Fibroblast of skin of left biceps (primary cell): ENCODE results near the gene CHST15.

Source experiments
- DNase-seq, 2 experiments: peaks; one replicate each; pipeline ENCODE4 v3.0.0-alpha.2; 2013; ENCODE audit warnings: low read depth in 2 of 2

CHST15 gene

DNA sequence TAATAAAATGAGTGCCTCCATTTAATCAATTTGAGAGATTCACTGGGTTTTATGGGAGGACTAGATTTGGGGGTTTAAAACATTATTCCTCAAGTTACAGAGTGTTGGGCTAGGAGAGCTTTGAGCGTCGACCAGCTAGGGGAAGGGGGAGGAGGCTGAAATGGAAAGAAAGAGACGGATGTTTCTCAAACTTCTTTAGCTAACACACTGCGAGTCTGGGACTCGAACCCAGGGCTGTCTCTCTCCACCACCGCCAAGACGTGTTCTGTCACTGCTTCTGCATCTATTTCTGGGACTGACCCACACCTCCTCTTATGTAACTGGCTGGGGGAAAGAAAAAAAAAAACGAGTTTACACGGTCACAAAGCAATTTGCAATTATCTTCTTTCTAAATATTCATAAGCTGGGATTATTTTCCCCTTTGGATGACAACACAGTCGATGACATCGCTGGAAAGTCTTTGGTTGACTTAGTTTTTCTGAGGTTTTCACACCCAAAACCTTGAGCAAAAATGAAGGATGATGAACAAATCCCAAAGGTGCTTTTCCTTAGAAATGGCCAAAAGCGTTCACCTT, 27.2 kb downstream of the CHST15 start:
- DNase-seq: no peak

DNA sequence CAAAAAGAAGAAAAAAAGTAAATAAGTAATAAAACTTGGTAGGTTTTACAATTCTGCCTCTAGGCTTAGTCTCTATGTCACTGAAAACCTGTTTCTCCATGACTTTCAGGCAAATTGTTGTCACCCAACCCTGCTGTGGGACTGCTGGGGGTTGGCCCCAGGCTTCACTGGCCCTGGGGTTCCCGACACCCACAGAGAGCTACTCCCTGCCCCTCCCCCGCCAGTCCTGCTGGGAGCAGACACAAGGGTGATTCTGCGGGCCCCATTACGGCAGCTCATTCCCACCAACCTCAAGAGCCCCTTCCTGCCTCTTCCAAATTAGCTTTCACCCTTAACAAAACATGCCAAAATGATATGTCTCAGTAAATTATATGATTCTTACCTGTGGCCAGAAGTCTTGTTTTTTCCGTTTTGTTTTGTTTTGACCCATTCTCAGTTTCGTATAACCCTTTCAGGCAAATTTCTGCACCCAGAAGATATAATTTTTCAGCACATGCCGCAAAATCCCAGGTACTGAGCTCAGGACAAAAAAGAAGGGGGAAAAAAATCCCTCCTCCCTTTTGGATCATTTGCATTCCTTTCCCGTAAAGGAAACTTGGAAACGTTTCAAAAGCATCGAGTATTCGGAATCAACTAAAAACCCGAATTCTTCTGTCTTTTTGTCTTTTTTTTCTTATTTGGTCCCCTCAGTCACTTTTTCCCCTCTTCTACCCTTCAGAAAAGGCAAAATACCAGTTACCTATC, 27.8 kb downstream of the CHST15 start:
- no peak for DNase-seq

GRCh38 chr10:124064676-124065075, 28.7 kb downstream of the CHST15 start:
- no peak for DNase-seq

DNA sequence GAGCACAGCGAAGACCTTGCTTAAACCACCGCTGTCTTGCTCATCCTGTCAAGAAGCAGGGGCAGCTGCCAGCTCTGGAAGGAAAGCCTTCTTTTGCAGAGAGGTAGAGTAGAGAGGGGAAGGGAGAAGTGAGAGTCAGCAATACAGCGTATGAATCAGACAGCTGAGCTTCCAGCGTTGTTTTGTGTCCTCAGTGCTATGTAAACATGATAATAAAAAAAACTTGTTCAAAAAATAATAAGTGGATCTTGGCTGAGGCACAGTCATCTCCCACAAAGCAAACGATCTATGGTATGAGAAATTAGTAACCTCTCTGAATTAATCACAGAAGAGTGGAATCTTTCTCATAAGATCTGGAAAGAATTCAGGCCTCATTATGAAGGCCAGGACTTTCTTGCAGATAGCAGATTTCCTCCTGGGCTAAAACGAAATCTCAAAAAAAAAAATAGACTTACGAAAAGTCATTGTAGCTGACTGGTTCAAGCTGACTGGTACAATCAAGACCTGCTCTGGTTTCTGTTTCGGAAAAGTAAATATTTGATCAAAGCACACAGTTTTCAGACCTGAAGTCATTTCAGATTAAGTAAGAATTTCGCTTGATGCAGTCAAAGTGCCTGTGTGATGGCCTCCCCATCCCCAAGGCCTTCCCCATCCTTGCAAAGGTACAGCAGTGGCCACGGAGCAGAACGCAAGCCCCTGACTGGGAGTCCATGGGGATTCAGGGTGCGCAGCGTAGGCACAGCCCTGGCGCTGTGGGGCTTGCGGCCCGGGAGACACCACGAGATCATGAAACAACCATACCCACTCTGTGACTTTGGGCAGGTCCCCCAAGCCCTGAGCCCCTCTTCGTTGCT, 29.4 kb downstream of the CHST15 start:
- DNase-seq: peak; percentile 40 to 43

DNA sequence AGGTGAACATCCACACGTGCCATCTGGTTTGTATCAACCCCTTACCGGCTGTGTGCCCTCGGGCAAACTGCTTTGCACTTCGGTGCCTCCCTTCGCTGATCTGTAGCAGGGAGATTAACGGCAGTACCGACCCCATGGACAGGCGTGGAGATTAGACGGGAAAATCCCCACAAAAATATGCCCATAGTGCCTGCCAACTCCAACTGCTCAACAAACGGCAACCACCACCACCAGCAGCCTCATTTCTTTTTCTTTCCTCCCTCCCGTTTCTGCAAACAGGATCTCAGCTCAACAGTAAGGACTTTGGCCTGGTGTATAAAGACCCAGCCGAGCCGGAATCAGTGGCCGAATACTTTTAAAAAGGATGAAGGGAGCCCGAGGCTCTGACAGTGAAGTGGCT, 31.0 kb downstream of the CHST15 start:
- DNase-seq: no peak

DNA sequence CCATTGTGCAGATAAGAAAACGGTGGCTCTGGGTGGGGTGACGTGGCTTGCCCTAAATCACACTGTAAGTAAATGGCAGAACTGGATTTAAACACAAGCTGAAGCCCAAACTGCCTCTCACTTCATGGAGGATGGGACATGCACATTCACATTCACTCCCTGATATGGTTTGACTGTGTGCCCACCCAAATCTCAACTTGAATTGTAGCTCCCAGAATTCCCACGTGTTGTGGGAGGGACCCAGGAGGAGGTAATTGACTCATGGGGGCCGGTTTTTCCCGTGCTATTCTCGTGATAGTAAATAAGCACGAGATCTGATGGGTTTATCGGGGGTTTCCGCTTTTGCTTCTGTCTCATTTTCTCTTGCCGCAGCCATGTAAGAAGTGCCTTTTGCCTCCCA, 32.4 kb downstream of the CHST15 start:
- no peak for DNase-seq

DNA sequence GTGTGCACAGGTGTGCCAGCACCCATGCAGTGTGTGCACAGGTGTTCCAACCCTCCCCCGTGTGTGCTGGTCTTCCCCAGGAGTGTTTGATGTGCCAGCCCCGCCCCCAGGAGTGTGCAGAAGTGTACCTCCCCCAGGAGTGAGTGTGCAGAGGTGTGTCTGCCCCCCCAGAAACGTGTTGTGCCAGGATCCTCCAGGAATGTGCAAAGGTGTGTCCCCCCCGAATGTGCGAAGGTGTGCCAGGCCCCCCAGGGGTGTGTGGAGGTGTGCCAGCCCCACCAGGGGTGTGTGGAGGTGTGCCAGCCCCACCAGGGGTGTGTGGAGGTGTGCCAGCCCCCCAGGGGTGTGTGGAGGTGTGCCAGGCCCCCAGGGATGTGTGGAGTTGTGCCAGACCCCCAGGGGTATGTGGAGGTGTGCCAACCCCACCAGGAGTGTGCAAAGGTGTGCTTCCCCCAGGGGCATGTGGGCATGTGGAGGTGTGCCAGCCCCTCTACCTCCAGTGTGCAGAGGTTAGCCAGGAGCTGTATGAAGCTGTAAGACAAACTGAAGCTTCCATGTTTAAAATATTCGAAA, 33.2 kb downstream of the CHST15 start:
- DNase-seq: no peak

- no peak for DNase-seq
Observed at GRCh38 chr10:124059551-124059950, 33.8 kb downstream of the CHST15 start.

DNA sequence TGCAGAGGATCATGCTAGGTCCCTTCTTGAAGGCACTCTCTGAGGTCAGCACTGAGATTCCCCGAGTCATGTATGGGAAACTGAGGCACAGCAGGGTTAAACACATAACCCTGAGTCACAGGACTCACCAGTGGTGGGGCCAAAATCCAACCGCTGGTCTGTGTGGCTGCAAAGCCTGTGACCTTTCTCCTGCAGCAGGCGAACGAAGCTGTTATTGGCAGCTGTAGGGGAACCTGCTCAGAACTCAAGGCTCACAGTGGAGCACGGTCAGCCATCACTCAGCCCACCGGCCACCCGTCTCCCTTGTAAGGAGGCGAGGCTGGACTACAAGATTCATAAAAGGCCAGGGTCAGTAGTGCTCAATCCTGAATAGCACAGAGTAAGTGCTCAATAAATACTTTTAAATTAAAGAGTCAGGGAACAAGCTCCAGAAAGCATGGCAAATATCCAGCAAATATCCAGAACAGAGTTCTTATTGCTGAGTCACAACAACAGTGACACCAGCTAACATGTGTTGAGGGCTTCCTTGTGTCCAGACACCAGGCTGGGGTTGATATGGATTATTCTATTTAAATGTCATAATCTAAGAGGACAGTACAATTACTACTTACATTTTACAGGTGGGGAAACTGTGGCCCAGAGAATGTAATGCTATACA, 34.9 kb downstream of the CHST15 start:
- no peak for DNase-seq

DNA sequence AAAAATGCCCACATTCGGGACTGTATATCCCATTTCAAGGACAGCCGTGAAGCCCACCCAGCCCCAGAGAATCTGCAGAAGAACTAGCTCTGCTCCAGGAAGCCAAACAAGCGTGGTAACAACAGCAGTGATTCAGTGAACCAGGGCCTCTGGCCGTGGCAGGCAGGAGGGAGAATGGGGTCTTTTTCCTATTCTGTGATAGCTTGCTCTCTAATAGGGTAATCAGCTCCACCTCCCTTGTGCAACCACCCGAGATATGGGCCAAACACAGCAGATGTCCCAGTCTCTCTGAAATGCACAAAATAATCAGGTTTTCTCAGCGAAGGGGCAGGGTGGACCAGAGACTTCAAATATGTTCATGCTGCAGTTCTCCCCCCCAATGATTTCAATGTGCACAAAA, 35.8 kb downstream of the CHST15 start:
- DNase-seq: no peak

GRCh38 chr10:124056337-124056980, 36.9 kb downstream of the CHST15 start:
- DNase-seq: no peak

GRCh38 chr10:124053971-124054370, 39.4 kb downstream of the CHST15 start:
- no peak for DNase-seq

GRCh38 chr10:124052561-124052960, 40.8 kb downstream of the CHST15 start:
- DNase-seq: no peak

DNA sequence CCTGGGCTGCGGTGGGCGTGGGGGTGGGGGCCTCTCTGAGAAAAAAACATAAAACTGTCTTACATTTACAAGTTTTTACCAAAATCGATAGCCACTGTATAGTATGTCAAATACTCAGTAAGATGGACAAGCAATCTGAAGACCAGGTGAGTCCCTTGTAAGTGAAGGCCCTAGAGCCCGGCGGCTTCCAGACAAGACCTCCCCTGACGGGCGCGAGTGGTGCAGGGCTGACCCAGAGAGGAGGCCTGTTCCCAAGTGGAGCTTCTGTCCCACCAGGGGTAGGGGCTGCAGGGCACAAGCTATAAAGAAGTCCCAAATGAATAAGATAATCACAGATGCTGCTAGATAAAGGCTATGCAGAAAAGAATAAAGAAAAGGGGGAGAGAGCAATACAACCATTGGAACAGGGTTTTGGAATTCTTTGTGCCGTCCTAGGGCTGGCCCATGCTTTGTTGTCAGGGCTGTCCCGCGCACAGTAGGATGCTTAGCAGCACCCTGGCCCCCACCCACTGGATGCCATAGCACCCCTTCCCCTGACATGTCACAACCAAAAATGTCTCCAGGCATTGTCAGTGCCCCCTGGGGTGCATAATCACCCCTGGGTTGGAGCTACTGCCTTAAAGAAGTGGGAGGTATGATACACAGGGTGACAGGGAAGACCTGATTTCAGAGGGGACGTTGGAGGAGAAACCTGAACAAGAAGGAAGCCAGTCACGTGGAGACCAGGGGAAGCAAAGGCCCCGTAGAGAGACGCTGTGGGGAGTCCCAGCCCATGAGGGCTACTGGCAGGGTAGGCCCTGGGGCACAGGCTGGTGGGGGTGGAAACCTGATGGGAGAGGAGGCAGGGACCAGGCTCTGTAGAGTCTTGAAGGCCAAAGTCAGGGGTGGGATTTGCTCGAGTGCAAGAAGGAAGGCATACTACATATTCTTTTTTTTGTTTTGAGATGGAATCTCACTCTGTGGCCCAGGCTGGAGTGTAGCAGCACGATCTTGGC, 43.1 kb downstream of the CHST15 start:
- no peak for DNase-seq

DNA sequence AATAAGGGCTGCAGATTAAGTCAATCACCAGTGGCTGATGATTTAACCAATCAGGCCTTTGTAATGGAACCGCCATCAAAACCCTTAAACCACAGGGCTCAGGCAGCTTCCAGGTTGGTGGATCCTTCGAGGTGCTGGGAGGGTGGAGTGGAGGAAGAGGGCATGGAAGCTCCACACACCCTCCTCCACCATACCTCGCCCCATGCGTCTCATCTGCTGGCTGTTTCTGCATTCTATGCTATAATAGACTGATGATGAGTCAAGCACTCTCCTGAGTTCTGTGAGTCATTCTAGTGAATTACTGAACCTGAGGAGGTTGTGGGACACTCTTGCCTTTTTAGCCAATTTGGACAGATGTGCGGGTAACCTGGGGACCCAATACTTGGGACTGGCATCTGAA, 43.9 kb downstream of the CHST15 start:
- DNase-seq: no peak

DNA sequence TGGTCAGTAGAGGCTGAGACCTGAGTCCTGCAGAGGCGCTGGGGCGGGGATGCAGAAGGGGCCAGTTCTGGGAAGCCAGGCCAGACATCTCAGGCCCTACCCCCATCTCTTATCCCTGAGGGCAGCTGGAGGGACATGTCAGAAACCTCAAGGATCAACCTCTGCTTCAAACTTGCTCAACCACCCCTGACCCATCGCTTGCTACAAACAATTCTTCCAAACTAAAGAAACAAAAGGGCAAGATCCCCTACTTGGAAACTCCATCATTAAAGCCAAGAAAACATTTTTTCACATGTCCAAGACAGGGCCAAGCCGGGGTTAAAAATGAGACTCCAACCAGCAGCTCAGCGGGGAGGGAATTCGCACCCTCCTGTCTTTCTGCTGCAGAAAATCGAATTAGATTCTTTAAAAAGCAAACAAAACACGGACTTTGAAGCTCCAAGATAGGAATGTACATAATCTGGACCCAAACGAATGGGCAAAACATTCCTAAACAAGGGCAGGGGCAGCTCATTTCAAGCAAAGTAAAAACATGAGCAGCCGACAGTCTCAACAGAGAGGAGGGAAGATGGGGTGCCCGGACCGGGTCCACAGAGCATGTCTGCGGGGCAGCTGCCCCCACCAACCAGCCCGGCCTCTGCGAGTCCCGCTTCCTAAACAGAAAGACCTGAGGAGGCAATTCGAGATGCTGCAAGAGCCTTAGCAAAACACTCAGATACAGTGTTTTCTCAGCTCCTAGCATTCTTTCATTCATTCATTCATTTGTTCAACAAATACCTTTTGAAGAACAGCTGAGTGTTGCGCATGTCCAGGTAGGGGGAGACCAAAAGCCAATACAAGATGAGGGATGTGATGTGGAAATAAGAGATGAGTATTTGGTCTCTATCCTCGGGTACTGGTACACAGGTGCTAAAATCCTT, 44.8 kb downstream of the CHST15 start:
- DNase-seq: no peak

DNA sequence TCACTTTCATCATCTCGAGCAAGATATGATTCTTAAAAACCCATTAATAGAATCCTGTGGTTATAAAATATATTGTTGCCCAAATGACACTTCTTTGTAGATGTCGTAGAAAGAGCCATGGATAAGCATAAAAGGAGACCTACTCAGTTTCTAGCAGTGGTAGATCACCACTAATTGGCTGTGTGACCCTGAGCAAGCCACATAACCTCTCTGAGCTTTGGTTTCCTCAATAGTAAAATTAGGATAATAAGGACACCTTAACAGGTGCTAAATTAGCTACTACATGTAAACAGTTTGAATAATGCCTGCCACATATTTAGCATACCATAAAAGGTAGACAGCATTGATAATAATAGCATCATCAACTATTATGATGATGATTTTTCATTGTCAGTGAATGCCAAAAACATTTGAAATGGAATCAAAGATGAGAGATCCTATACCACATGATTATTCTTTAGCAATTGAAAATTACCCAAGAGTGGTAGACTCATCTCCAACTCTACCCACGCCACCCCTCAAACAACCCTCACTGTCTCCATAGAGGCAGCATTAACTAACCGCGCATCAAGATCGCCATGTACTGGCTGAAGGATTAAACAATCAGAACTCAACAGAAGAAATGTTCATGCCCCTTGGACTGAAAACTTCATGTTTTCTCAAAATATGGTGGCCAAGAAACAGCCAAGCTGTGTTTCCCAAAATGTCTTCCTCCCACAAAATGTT, 45.8 kb downstream of the CHST15 start:
- DNase-seq: no peak

DNA sequence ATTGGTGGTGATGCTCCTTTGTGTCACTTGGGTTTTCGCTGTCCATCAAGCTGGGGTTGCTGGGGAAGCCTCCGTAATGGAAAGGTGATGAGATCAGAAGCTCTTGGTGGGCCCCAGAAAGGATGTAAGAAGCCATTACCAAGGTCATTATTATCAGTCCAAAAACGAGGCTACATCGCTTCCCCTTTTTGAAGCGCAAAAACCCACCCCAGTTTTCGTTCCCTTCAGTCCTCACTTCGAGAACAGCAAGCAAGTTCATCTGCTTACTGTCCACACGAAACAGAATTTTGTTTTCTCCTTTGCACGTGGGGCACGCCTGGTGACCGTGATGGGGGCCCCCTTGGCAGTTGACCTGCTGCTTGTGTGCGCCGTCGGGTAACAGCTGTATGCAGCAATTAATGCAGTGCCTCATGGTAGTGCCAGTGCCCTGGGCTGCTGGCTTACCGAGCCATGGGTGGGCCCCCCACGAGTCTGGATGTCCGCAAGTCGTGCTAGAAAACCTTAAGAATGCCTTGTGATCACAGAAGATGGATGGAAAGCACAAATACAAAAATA, 47.5 kb downstream of the CHST15 start:
- DNase-seq: no peak
